ENCODE measurements around the gene STX18. TPM values are rescaled to one million over a fixed set of nuclear protein-coding genes. Genes with fewer than 3 reads are reported as not detected.

Gene STX18
- total and polyA plus RNA-seq, 2 experiments from 2014 or later, result 15.9 to 18.1 TPM

DNA sequence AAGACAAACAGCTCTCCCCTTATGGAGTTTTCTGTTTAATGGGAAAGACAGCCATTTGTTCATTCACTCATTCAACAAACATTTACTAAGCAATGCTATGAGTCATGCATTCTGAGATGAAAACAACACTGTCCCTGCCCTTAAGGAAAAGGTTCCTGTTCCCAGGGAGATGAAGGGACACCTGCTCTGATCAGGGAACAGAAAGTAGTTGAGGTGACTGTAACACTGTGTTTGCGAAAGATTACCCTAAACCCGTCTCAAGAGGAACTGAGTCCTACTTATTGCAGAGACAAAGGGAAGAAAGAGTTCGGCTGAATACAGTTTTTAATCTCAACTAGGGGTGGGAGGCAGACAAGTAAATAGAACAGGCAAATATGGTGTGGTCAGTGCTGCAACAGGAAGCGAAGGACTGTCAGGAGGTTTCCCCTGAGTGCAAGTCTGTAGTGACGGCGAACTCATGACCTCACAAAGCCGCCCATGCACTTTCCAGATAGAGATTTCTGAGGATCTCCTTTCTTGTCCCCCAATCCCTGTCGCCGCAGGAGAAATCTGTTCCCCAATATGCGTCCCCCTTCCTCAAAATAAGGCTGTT, 712 bp downstream of the STX18 start (continued):
- TF ChIP-seq, protein P1, sequence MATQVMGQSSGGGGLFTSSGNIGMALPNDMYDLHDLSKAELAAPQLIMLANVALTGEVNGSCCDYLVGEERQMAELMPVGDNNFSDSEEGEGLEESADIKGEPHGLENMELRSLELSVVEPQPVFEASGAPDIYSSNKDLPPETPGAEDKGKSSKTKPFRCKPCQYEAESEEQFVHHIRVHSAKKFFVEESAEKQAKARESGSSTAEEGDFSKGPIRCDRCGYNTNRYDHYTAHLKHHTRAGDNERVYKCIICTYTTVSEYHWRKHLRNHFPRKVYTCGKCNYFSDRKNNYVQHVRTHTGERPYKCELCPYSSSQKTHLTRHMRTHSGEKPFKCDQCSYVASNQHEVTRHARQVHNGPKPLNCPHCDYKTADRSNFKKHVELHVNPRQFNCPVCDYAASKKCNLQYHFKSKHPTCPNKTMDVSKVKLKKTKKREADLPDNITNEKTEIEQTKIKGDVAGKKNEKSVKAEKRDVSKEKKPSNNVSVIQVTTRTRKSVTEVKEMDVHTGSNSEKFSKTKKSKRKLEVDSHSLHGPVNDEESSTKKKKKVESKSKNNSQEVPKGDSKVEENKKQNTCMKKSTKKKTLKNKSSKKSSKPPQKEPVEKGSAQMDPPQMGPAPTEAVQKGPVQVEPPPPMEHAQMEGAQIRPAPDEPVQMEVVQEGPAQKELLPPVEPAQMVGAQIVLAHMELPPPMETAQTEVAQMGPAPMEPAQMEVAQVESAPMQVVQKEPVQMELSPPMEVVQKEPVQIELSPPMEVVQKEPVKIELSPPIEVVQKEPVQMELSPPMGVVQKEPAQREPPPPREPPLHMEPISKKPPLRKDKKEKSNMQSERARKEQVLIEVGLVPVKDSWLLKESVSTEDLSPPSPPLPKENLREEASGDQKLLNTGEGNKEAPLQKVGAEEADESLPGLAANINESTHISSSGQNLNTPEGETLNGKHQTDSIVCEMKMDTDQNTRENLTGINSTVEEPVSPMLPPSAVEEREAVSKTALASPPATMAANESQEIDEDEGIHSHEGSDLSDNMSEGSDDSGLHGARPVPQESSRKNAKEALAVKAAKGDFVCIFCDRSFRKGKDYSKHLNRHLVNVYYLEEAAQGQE (IDR thresholded peaks at IDR 0.05; ENCODE audit: unreplicated experiment), result no peak
- no peak for TF ChIP-seq ZNF331 (CRISPR knock-in tag; IDR thresholded peaks at IDR 0.05; ENCODE audit: low read depth)
- TF ChIP-seq NANOG (IDR thresholded peaks at IDR 0.05; ENCODE audit: borderline replicate concordance), result no peak
- no peak for TF ChIP-seq EZH2 (IDR thresholded peaks at IDR 0.05; ENCODE audit: low read depth, unreplicated experiment)
- TF ChIP-seq, protein P2, sequence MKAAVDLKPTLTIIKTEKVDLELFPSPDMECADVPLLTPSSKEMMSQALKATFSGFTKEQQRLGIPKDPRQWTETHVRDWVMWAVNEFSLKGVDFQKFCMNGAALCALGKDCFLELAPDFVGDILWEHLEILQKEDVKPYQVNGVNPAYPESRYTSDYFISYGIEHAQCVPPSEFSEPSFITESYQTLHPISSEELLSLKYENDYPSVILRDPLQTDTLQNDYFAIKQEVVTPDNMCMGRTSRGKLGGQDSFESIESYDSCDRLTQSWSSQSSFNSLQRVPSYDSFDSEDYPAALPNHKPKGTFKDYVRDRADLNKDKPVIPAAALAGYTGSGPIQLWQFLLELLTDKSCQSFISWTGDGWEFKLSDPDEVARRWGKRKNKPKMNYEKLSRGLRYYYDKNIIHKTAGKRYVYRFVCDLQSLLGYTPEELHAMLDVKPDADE (IDR thresholded peaks at IDR 0.05), result no peak

DNA sequence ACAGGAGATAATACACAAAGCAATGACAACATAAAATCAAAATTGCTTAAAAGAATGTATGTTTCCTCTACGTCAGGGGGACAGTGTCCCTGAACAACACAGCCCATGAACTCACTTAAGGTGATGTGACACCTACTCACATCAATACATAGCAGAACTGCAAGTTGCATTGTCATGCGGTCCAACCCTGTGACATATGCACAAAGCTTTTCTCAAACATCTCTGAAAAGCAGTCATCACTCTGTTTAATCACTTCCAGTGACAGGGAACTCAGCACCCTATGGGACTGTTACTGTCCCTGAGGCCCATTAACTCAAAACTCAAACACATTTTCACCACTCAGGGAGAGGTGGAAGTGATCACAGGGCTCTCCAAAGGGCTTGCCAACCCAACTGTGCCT, 2.4 kb downstream of the STX18 start:
- no peak overlapping the region for H3K4me3 ChIP-seq
- no peak overlapping the region for H3K4me2 ChIP-seq
- no peak overlapping the region for H3K4me3 Mint-ChIP-seq
- no peaks in the 10 kb centered on the region for H3K9me2 ChIP-seq (ENCODE audit: insufficient read depth)
- no peaks in the 10 kb centered on the region for H3K36me3 Mint-ChIP-seq (ENCODE audit: low read depth)
- no peak for ATAC-seq
- H3K27ac Mint-ChIP-seq, result no peak overlapping the region
- peaks cover 9% of the 10 kb centered on the region for H4K20me1 ChIP-seq (replicated peaks; ENCODE audit: insufficient read depth)
- H3K9me3 Mint-ChIP-seq, result no peaks in the 10 kb centered on the region
- DNase-seq (ENCODE audit: low spot score), result no peak
- peaks cover 9% of the 10 kb centered on the region for H3K27me3 Mint-ChIP-seq (ENCODE audit: insufficient read depth, low read depth, poor library complexity)
- no peaks in the 10 kb centered on the region for H3F3A ChIP-seq (replicated peaks; ENCODE audit: low read depth)
- peaks cover 76% of the 10 kb centered on the region for H3K79me2 ChIP-seq (replicated peaks; ENCODE audit: insufficient read depth)
- H3K4me1 Mint-ChIP-seq, result peaks cover 6% of the 10 kb centered on the region; the same call in 2 of the 3 replicates
- H3K27ac ChIP-seq (ENCODE audit: low read depth), result no peak overlapping the region
- H3K4me1 ChIP-seq (ENCODE audit: insufficient read depth), result peaks cover 15% of the 10 kb centered on the region
- H3K27me3 ChIP-seq (ENCODE audit: insufficient read depth), result no peaks in the 10 kb centered on the region
- no peak overlapping the region for H2AFZ ChIP-seq
- H3K36me3 ChIP-seq (ENCODE audit: insufficient read depth), result no peaks in the 10 kb centered on the region
- no peak for TF ChIP-seq JUNB (IDR thresholded peaks at IDR 0.05; ENCODE audit: unreplicated experiment)
- TF ChIP-seq, protein P3, sequence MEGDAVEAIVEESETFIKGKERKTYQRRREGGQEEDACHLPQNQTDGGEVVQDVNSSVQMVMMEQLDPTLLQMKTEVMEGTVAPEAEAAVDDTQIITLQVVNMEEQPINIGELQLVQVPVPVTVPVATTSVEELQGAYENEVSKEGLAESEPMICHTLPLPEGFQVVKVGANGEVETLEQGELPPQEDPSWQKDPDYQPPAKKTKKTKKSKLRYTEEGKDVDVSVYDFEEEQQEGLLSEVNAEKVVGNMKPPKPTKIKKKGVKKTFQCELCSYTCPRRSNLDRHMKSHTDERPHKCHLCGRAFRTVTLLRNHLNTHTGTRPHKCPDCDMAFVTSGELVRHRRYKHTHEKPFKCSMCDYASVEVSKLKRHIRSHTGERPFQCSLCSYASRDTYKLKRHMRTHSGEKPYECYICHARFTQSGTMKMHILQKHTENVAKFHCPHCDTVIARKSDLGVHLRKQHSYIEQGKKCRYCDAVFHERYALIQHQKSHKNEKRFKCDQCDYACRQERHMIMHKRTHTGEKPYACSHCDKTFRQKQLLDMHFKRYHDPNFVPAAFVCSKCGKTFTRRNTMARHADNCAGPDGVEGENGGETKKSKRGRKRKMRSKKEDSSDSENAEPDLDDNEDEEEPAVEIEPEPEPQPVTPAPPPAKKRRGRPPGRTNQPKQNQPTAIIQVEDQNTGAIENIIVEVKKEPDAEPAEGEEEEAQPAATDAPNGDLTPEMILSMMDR (conservative IDR thresholded peaks at IDR 0.05; ENCODE audit: low read depth in 2 of 2), result no peak
- TF ChIP-seq STAT1 (IDR thresholded peaks at IDR 0.05; ENCODE audit: unreplicated experiment), result no peak
- no peak for TF ChIP-seq ZNF114 (CRISPR knock-in tag; IDR thresholded peaks at IDR 0.05)
- TF ChIP-seq, protein P4, sequence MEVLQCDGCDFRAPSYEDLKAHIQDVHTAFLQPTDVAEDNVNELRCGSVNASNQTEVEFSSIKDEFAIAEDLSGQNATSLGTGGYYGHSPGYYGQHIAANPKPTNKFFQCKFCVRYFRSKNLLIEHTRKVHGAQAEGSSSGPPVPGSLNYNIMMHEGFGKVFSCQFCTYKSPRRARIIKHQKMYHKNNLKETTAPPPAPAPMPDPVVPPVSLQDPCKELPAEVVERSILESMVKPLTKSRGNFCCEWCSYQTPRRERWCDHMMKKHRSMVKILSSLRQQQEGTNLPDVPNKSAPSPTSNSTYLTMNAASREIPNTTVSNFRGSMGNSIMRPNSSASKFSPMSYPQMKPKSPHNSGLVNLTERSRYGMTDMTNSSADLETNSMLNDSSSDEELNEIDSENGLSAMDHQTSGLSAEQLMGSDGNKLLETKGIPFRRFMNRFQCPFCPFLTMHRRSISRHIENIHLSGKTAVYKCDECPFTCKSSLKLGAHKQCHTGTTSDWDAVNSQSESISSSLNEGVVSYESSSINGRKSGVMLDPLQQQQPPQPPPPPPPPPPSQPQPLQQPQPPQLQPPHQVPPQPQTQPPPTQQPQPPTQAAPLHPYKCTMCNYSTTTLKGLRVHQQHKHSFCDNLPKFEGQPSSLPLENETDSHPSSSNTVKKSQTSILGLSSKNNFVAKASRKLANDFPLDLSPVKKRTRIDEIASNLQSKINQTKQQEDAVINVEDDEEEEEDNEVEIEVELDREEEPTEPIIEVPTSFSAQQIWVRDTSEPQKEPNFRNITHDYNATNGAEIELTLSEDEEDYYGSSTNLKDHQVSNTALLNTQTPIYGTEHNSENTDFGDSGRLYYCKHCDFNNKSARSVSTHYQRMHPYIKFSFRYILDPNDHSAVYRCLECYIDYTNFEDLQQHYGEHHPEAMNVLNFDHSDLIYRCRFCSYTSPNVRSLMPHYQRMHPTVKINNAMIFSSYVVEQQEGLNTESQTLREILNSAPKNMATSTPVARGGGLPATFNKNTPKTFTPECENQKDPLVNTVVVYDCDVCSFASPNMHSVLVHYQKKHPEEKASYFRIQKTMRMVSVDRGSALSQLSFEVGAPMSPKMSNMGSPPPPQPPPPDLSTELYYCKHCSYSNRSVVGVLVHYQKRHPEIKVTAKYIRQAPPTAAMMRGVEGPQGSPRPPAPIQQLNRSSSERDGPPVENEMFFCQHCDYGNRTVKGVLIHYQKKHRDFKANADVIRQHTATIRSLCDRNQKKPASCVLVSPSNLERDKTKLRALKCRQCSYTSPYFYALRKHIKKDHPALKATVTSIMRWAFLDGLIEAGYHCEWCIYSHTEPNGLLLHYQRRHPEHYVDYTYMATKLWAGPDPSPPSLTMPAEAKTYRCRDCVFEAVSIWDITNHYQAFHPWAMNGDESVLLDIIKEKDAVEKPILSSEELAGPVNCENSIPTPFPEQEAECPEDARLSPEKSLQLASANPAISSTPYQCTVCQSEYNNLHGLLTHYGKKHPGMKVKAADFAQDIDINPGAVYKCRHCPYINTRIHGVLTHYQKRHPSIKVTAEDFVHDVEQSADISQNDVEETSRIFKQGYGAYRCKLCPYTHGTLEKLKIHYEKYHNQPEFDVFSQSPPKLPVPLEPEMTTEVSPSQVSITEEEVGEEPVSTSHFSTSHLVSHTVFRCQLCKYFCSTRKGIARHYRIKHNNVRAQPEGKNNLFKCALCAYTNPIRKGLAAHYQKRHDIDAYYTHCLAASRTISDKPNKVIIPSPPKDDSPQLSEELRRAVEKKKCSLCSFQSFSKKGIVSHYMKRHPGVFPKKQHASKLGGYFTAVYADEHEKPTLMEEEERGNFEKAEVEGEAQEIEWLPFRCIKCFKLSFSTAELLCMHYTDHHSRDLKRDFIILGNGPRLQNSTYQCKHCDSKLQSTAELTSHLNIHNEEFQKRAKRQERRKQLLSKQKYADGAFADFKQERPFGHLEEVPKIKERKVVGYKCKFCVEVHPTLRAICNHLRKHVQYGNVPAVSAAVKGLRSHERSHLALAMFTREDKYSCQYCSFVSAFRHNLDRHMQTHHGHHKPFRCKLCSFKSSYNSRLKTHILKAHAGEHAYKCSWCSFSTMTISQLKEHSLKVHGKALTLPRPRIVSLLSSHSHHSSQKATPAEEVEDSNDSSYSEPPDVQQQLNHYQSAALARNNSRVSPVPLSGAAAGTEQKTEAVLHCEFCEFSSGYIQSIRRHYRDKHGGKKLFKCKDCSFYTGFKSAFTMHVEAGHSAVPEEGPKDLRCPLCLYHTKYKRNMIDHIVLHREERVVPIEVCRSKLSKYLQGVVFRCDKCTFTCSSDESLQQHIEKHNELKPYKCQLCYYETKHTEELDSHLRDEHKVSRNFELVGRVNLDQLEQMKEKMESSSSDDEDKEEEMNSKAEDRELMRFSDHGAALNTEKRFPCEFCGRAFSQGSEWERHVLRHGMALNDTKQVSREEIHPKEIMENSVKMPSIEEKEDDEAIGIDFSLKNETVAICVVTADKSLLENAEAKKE (CRISPR knock-in tag; IDR thresholded peaks at IDR 0.05), result no peak
- TF ChIP-seq, protein P2 (IDR thresholded peaks at IDR 0.05), result no peak
- TF ChIP-seq NANOG (IDR thresholded peaks at IDR 0.05; ENCODE audit: borderline replicate concordance), result no peak
- TF ChIP-seq EZH2 (IDR thresholded peaks at IDR 0.05; ENCODE audit: low read depth, unreplicated experiment), result no peak
